ENCODE measurements around the gene TBC1D3I.
A peak's percentile ranks its signal among the peaks of the same experiment; 100 is the strongest.
"Not testable (repeated sequence)": the region's sequence is repeated elsewhere in the genome, so short reads cannot be mapped to it uniquely, and the experiment has no call there.

The TBC1D3I gene

DNA sequence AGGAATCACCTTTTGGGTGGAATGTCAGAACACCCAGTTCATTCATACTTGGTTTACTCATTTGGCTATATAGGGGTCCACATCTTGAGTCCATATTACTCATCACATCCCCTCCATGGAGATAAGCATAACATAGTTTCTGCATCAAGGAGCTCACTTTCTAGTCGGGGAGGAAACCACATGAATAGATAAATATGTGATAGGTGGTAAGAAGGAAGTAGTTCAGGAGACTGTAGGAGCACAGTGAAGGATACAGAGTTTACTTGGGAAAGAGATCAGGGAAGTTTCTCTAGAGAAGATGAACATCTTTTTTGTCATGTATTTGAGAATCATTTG lies 57.9 kb downstream of the TBC1D3I start:
- not testable (repeated sequence) for DNase-seq (ENCODE audit: low spot score)

DNA sequence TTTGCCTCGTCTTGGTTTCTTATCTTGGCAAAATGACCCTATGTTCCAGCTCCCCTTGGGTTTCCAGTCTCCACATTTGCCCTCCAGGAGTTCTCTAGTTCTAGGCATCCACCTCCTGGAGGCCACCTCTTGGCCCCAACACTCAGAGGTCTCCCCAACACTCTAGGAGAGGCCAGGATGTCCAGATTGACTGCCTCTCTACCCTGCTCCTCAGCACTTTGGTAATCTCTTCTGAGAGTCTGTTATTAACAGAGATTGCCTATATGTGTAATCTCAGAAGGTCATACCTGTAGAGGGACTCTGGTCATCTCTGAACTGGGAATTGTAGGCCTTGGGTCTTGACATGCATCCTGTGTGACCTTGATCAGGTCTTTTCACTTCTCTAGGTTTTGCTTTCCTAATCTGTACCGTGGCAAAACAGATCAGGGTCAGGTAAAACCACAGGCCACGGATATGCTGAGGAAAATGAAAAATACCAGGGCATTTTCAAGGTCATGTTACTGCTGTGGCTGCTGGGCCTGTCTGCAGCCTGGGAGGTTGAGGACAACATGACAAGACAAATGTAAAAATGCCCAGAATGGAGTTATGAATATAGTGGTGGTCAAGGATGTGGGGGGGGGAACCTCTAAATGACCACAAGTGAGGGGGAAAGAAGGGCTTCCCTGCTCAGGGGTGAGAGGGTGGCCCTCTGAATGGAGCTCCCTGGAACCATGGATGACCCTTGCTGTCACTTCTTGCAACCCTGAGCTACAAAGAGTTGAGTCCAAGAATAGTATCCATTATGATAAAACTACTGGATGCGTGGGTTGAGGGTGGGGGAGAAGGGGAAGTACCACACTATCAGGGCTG lies 58.5 kb downstream of the TBC1D3I start:
- DNase-seq (ENCODE audit: low spot score), result peak; percentile 27

DNA sequence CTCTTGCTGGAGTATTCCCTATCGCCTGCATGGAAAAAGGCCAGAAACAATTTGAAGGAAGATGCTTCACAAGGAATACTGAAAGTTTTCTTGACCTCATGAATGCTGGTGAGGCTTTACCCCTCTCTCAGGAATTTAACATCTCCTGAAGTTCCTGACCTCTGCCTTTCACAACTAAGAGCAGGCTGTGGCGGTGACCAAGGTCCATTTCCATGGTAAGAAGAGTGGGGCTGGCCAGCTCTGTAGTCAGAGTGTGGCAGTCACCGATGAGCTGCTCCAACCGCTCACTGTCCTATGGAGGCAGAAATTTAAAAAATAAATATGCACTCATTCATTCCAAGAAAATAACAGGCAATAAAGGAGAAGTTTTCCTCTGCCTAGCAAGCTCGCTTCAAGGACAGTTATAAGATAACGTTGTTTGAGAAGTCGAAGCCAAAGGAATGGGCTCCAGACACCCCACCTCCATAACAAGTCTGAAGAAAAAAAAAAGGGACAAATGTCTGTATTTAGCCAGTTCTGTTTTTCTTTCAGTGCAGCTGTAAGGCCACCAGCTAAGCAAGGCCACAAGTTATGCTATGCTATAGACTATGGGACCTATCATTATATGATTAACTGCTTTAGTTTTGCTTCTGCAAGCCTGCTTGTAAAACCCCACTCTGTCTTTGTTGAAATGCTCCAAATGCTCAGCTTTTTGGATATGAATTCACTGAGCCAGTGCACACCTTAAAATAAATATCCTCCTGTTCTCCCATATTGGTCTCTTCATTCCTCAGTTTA lies 59.5 kb downstream of the TBC1D3I start:
- no peak for DNase-seq (ENCODE audit: low spot score)
